HG03103 (cell line): ENCODE data around the gene HS3ST6.
"Not testable (repeated sequence)": the region's sequence is repeated elsewhere in the genome, so short reads cannot be mapped to it uniquely, and the experiment has no call there.

Experiments used
- ATAC-seq: cut with Tn5 transposase; IDR thresholded peaks from one replicate; pipeline ENCODE4 v1.9.1; 2021; ENCODE audit warnings: low read depth; ENCODE audit not compliant: unreplicated experiment

Gene HS3ST6

DNA sequence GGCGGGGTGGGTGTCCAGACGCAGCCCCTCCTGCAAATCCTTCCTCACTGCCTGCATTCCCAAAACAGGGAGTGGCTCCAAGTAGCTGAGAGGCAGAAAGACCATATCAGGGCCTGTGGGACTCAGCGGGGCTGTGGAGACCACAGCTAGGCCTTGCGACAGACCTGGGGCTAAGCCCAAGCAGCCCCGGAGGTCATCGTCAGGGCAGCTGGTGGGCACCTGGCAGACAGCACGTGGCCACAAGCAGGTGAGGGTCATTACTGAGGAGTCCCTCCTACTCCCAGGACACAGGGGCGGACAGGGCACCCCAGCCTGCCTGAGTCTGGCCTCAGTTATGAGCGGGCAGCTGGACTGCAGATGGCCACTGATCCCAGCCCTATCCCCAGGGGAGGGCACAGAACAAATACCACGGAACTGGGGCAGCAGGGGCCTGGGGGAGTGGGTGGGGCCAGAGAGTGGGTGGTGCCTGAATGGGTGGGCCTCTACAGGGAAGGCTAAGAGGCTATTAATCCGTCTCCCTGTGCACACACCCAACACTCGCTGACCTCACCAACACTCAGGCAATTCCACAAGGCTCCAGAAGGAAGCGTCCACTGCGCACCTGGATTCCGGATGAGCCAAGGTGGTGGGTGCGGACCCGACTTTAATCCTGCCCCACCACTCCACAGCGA lies 8.5 kb downstream of the HS3ST6 start:
- no peak for ATAC-seq

DNA sequence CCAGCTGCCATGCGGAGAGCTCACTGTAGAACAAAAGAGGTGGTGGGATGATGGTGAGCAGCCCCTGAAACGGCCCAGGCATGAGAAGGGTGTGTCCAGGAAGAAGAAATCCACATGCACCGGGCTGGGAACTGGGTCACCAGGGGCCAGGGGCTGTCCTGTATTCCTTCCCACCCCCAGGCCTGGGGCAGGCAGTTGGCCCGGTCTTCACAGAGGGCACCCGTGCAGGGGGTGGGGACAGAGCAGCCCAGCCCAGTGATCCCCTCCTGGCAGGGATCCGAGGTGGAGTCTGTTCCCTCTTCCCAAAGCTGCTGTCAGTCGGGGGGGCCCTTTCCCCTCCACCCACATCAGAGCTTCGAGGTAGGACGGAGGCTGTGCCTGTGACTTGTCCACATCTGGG lies 9.2 kb downstream of the HS3ST6 start:
- ATAC-seq: no peak

DNA sequence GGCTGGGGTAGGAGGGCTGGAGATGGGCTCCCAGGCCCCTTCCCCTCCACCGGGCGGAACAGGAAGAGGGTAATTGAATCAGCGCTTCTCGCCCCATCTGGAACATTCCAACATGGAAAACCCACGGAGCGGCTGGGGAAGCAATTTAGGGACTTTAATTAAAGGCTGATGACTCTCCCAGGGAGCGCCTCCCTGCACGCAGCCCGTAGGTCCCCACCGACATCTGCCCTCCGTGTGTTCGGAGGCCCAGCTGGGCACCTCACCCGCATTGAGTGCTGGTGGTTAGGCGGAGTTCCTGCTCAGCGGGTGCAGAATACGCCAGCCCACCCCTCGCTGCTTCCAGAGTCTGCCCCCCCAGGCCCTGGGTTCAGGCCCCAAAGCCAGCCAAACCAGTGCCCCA lies 10.0 kb downstream of the HS3ST6 start:
- ATAC-seq: no peak

DNA sequence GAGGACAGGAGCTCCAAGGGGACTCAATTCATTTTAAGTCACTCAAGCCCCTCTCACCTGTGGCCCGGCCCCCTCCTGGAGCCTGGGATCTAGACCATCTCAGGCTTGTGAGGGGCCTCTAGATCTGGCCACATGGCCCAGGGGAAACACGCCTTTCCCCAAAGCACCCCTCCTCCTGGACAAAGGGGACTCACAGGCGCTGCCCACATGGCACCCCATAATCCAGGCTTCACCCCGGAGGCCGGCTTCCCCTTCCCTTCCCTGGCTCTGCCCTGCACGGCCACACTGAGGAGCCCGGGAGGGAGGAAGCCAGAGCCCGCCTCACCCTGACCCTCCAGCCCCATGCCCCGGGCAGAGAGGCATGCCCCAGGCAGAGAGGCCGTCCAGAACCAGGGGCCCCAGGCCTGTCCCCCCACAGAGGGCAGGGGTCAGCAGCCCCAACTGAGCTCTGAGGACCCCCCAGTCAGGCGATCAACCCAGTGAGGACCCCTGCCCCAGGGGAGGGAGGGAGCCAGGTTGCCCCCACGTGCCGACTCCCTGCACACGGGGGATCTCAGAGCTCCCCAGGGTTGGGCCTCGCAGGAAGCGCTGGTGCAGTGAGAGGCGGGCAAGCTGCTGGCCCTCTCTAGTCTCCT lies 10.9 kb downstream of the HS3ST6 start:
- no peak for ATAC-seq

DNA sequence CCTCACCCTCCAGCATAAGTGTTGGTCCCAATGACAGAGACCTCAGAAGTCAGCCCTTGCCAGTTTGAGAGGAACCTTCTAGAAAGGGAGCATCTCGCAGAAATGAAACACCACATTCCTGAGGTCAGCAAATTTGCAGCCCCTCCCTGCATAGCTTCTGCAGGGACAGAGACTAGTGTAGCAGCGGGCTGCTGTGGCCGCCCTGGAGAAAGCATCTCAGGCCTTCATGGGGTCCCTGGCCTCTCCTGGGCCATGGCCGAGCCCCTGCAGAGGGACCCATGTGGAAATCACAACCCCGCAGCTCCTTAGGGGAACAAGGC lies 11.4 kb downstream of the HS3ST6 start:
- no peak for ATAC-seq

DNA sequence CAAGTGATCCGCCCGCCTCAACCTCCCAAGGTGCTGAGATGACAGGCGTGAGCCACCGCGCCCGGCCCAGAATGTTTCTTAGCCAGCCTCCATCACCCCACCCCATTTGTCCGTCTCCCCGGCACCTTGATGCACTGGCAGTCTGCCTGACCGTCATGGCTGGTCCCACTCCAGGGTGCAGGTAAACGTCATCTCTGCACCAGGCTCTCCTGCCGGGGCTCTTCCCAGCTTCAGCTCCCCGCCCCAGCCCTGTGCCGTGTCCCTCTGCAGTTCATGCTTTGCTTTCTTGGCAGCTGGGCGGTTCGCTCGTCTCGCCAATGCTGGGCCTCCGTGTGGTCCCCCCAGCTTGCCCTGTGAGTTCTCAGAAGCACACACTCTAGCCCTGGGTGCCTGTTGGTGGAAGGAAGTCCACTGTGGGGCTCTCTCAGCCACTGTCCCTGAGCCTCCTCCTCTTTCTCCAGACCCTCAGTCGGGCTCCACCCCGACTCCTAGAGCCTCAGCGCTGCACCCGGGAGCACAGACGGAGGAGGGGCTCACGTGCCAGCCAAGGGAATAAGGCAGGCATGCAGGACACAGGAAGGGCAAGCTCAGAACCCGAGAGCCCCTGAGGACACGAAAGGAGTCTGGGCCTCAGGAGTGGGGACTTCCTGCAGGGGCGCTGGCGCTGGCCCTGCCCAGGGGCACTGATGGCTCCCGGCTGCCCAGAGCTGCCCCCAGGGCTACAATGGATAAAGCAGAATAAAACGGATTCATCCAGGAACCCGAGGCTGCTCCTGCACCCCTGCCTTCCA lies 12.0 kb downstream of the HS3ST6 start:
- ATAC-seq: no peak

DNA sequence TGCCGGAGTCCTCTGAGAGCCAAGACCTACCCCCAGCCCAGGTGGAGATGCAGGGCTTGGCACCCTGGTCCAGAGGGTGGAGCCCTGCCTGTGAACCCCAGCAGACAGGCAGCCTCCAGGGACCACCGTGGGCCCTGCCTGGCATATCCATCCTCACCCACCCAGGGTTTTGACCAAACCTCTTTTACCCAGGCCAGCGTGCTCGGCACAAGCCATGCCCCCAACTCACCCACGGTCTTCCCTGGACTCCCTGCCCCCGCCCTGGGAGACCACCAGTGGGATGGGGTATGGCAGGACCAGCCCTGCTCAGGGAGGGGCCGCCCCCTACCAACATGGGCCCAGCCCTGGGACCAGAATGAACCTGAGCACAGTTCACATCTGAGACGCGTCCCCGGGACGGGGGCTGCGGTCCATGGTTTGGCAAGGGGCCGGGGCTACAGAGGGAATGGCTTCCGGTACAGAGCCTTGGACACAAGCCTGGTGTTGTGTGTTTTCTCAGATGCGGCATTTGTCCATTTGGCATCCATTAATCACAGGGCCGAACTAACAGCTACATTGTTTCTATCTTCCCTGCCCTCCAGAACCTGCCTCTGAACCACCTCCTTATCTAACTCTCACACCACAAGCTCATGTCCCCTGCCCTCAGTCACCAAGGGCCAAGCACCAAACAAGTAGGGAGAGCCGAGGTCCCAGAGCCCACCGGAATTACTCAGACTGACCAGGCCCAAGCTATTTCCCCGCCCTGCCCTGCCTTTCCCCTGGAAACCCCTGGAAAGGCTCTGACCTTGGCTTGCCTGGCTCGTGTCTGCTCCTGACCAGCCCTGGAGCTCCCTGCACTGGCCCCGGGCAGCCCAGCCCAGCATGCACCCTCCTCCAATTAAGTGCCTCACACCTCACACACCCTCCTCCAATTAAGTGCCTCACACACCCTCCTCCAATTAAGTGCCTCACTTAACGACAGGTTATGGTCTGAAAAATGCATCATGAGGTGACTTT lies 14.1 kb downstream of the HS3ST6 start:
- no peak for ATAC-seq

DNA sequence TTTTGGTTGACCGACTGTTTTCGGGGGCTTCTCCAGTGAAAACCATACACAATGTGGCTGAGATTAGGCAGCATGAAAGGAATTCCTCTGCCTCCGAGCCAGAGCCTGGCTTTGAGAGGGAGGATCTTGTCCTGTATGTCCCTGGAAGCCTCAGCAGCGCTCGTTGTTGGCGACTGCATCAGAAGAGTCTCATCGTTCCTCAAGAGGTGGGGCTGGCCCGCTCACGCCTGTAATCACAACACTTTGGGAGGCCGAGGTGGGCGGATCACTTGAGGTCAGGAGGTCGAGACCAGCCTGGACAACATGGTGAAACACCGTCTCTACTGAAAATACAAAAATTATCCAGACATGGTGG lies 15.0 kb downstream of the HS3ST6 start:
- ATAC-seq: no peak

DNA sequence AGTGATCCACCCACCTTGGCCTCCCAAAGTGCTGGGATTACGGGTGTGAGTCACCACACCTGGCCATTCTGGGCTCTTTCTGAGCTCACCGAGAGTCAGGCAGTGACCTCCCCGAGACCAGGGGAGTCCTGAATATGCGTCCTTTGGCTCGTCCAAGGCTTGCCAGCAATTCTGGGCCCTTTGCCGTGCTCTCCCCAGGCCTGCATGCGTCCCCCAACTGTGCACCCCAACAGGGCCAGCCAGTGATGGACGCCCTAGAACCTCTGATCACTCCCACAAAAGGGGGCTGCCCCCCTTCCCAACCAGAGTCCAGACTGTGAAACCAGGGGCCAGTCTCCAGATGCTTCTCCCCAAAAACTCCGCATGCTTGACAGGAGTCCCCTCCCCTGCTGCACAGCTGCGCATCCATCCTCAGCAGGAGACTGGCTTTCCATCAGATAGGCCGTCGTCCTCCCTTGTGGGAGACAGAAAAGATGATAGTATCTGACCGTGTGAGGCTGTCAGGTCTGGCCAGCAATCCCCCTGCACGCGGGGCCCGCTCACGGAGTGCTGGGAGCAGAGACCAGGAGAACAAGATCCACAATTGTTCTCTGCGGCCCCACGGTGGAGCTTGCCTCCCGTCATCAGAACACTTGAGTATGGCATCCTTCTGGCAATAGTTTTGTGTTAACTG lies 15.5 kb downstream of the HS3ST6 start:
- no peak for ATAC-seq

DNA sequence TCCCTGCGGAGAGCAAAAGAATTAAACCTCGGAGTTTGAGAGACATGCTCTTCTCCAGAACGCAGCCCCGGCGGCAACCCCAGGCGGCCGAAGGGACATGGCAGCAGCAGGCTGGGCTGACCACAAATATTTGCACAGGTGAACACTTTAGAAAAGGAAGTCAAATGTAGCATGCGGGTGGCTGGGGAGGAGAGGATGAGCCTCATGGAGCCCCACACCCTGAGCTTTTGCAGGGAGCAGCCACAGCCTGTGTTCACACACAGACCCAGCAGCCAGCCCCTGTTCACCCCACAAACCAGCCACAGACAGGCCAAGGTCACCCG lies 17.8 kb downstream of the HS3ST6 start:
- ATAC-seq: no peak

DNA sequence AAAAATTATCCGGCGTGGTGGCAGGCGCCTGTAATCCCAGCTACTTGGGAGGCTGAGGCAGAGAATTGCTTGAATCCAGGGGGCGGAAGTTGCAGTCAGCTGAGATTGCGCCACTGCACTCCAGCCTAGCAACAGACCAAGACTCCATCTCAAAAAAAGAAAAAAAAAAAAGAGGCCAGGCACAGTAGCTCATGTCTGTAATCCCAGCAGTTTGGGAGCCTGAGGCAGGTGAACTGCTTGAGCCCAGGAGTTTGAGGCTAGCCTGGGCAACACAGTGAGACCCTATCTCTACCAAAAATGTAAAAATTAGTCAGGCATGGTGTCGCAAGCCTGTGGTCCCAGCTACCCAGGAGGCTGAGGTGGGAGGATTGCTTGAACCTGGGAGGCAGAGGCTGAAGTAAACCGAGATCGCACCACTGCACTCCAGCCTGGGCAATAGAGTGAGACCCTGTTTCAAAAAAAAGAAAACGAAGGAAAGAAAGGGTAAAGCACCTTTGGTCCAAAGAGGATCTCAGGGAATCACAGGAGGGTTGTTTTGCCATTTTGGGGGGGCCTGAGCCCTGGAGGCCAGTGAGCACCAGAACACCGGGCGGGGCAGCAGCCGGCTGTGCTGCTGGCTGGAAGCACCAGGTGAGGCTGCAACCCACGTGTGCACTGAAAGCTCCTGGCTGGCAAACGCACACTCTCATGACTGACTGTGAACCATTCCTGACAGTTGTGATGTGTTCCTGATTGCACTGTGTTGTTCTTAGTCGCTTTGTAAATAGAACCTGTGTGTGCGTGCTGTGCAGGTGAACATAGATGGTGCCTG lies 18.4 kb downstream of the HS3ST6 start:
- no peak for ATAC-seq

DNA sequence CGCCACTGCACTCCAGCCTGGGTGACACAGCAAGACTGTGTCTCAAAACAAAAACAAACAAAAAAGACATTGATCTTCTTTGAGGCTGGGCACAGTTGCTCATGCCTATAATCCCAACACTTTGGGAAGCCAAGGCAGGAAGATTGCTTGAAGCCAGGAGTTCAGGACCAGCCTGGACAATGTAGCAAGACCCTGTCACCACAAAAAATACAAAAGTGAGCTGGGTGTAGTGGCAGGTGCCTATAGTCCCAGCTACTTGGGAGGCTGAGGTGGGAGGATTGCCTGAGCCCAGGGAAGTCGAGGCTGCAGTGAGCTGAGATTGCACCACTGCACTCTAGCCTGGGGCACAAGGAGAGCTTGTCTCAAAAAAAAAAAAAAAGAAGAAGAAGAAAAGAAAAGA lies 20.5 kb downstream of the HS3ST6 start:
- not testable (repeated sequence) for ATAC-seq

DNA sequence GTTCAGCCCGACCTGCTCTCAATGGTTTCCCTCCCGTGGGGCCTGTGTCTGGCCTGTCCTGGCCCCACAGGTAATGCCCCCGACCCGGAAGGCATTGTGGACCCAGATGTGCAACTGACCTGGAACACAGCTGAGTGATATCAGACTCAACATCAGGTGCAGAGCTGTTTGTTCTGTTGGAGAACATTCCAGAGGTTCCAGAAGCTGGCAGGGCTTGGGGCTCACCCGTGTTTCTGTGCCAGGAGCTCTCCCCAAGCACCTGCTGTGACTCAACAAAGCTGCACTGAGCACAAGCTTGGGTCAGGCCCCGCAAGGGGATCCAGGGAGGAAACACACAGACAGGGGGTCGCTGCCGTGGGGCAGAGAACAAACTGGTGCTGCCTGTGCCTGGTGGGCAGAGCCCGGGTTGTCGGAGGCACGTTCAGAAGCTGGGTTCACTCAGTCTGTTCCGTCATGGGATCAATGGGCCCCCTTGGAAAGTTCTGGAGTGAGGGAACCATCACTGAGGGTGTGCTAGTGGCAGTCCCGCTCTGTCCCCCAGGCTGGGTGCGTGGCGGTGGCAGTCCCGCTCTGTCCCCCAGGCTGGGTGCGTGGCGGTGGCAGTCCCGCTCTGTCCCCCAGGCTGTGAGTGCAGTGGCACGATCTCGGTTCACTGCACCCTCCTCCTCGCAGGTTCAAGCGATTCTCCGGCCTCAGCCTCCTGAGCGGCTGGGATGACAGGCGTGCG lies 22.1 kb downstream of the HS3ST6 start:
- ATAC-seq: no peak

DNA sequence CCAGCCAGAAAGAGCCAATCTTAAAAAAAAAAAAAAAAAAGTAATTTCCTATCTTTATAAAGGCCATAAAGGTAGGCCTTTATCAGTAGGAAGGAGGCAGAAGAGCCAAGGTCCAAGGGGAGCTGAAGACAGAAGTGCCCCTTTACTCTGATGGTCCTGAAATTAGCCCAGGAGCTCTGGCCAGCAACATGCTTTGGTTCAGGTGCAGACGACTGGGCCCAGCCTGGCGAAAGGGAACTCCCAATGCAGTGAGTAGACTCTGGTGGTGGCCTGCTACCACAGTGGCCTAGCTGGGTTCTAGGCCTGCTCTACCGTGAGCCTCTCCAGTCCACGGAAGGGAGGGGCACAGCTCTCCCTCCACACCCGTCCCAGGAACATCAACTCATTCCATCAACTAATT lies 23.1 kb downstream of the HS3ST6 start:
- no peak for ATAC-seq

DNA sequence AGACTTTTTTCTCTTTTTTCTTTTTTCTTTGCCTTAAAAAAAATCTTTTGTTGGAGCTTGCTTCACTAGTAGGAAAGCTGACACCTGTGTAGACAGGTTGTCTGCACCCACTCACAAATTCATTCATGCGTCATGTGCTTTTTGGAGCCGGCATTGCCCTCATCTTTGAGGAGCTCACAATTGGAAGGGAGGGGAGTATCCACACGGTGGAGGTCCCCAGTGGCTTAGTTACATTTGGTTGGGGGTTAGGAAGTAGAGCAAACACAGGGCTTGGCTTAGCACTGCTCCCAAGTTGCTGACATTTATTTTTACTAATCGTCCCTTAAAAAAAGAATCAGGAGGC lies 27.5 kb downstream of the HS3ST6 start:
- no peak for ATAC-seq

DNA sequence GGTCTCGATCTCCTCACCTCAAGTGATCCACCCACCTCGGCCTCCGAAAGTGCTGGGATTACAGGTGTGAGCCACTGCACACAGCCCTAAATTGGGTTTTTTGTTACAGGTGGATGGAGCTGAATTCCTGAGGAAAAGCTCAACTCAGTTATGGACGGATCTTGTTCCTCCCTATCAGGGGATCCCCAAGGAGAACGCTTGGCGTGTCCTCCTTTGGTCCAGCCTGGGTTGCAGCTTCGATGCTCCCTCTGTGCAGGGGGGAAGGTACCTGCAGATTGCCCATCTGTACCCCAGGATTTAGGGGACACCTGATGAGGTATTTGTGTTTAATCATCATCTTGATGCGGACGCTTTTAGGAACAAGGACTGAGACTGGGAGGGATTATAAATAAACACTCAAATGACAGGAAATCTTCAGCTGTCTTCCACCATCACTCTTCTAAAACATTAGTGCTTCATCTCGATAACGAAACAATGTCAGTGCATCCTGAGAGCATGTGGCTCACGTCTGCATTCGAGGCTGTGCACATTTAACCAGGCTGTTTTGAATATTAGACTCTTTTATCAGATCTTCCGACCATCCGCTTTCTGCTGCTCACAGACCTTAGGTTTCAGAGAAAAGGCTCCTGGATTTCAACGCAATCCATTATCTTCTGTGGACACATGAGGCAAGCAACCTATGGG lies 28.0 kb downstream of the HS3ST6 start:
- no peak for ATAC-seq

DNA sequence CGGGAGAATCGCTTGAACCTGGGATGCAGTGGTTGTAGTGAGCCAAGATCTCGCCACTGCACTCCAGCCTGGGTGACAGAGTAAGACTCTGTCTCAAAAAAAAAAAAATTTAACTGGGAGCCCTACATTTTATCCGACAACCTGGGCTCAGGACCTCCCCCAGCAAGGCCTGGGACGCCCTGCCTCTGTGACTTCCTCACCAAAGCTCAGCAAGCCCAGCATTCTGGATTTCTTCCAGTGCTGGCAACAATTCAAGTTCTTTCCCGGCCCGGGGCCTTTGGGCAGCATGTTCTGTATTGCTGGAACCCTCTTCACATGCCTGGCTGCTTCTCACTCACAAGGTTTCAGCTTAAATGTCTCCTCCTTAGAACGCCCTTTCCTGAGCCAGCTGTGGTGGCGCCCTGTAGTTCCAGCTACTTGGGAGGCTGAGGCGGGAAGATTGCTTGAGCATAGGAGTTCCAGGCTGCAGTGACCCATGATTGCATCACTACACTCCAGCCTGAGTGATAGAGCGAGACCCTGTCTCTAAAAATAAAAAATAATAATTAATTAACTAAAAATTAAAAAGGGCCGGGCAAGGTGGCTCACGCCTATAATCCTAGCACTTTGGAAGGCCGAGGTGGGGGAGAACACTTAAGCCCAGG lies 30.4 kb downstream of the HS3ST6 start:
- no peak for ATAC-seq

DNA sequence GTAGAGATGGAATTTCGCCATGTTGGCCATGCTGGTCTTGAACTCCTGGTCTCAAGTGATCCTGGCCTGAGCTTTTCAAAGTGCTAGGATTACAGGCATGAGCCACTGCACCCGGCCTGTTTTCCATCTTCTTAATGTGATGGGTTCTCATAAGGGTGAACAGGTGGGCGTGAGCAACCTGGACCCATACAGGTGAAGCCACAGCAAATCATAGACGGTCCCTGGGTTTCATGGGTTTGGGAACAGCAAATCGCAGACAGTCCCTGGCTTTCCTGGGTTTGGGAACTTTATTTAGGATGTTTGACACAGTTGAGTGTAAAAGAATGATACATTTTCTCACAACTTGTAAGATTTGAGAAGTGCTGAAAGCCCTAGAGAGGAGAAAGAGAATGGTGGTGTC lies 33.3 kb downstream of the HS3ST6 start:
- no peak for ATAC-seq
